Measurements from ENCODE around the gene C2CD4B.

C2CD4B gene

GRCh38 chr15:62165104-62165792 is at the start of gene C2CD4B:
TSS of gene C2CD4B (minus strand) at chr15:62165285. CDS start at chr15:62164984, 301 bp downstream.
- DNase-seq = no peak

GRCh38 chr15:62212741-62213140 is 47.7 kb upstream of the C2CD4B start:
- no peak for DNase-seq

- no peak for DNase-seq
Measured at GRCh38 chr15:62211348-62211747, 46.3 kb upstream of the C2CD4B start.

GRCh38 chr15:62209821-62210220 is 44.7 kb upstream of the C2CD4B start:
- DNase-seq = no peak

GRCh38 chr15:62209322-62209721 is 44.2 kb upstream of the C2CD4B start:
- no peak for DNase-seq

GRCh38 chr15:62208884-62209283 is 43.8 kb upstream of the C2CD4B start:
- no peak for DNase-seq

- no peak for DNase-seq
Measured at GRCh38 chr15:62208367-62208766, 43.3 kb upstream of the C2CD4B start.

GRCh38 chr15:62190675-62191074 is 25.6 kb upstream of the C2CD4B start:
- DNase-seq = no peak

- no peak for DNase-seq
Measured at GRCh38 chr15:62190274-62190673, 25.2 kb upstream of the C2CD4B start.

- DNase-seq = no peak
Measured at GRCh38 chr15:62188744-62189143, 23.7 kb upstream of the C2CD4B start.

GRCh38 chr15:62187910-62188309 is 22.8 kb upstream of the C2CD4B start:
- DNase-seq = no peak

- DNase-seq = no peak
Measured at GRCh38 chr15:62187425-62187824, 22.3 kb upstream of the C2CD4B start.

- DNase-seq = no peak
Measured at GRCh38 chr15:62186578-62186977, 21.5 kb upstream of the C2CD4B start.

GRCh38 chr15:62183130-62183529 is 18.0 kb upstream of the C2CD4B start:
- DNase-seq = no peak

GRCh38 chr15:62173215-62173614 is 8.1 kb upstream of the C2CD4B start:
- DNase-seq = no peak

GRCh38 chr15:62171882-62172281 is 6.8 kb upstream of the C2CD4B start:
- no peak for DNase-seq

GRCh38 chr15:62165793-62166375 is 799 bp upstream of the C2CD4B start:
- no peak for DNase-seq

GRCh38 chr15:62164396-62165103 is 535 bp downstream of the C2CD4B start:
- DNase-seq = no peak

- no peak for DNase-seq
Measured at GRCh38 chr15:62164014-62164395, 1.1 kb downstream of the C2CD4B start.

- no peak for DNase-seq
Measured at GRCh38 chr15:62163397-62164013, 1.6 kb downstream of the C2CD4B start.

- no peak for DNase-seq
Measured at GRCh38 chr15:62153228-62153627, 11.9 kb downstream of the C2CD4B start.

- DNase-seq = no peak
Measured at GRCh38 chr15:62150445-62150844, 14.6 kb downstream of the C2CD4B start.
